HepG2 (cell line): ENCODE results near the gene THADA. TPM values are rescaled to one million over a fixed set of nuclear protein-coding genes. Genes with fewer than 3 reads are reported as not detected.

ENCODE experiments used
- AGO1 ChIP-seq: fragments of 200-400 bp; formaldehyde crosslinking; IDR thresholded peaks from 2 replicates; pipeline ENCODE4 v1.6.1; 2017; ENCODE audit warnings: mild to moderate bottlenecking, low read depth, low read length, moderate library complexity; ENCODE audit not compliant: poor library complexity, severe bottlenecking
- FOXA3 ChIP-seq: IDR thresholded peaks from 2 replicates; pipeline ENCODE4 v1.6.1; 2016; ENCODE audit warnings: missing genetic modification reagents, missing compliant biosample characterization
- HOXA3 ChIP-seq: sonication (generic); formaldehyde crosslinking; IDR thresholded peaks from 2 replicates; pipeline ENCODE4 v1.5.0; 2020; ENCODE audit warnings: missing genetic modification reagents
- MAF1 ChIP-seq: sonication (generic); formaldehyde crosslinking; IDR thresholded peaks from 2 replicates; pipeline ENCODE4 v1.5.0; 2020; ENCODE audit warnings: missing genetic modification reagents, borderline replicate concordance
- MAFG ChIP-seq: sonication (generic); formaldehyde crosslinking; IDR thresholded peaks from 2 replicates; pipeline ENCODE4 v1.5.1; 2020; ENCODE audit warnings: mild to moderate bottlenecking, missing genetic modification reagents
- MED8 ChIP-seq: sonication (generic); formaldehyde crosslinking; IDR thresholded peaks from 2 replicates; pipeline ENCODE4 v1.8.1; 2023; ENCODE audit warnings: mild to moderate bottlenecking, missing genetic modification reagents; ENCODE audit not compliant: insufficient replicate concordance
- SAP130 ChIP-seq: IDR thresholded peaks from 2 replicates; pipeline ENCODE4 v1.6.1; 2016; ENCODE audit warnings: low read depth
- ZMYM3 ChIP-seq: sonication (generic); formaldehyde crosslinking; IDR thresholded peaks from 2 replicates; pipeline ENCODE4 v1.5.1; 2020; ENCODE audit warnings: mild to moderate bottlenecking, missing genetic modification reagents
- ZNF180 ChIP-seq: sonication (generic); formaldehyde crosslinking; IDR thresholded peaks from 2 replicates; pipeline ENCODE4 v1.4.0; 2020; ENCODE audit warnings: low read depth, missing genetic modification reagents, borderline replicate concordance
- ZNF615 ChIP-seq: sonication (generic); formaldehyde crosslinking; IDR thresholded peaks from 2 replicates; pipeline ENCODE4 v1.5.0; 2020; ENCODE audit warnings: mild to moderate bottlenecking, missing genetic modification reagents, borderline replicate concordance
- ZNF747 ChIP-seq: sonication (generic); formaldehyde crosslinking; IDR thresholded peaks from 2 replicates; pipeline ENCODE4 v1.8.1; 2023; ENCODE audit warnings: missing genetic modification reagents, mild to moderate bottlenecking, borderline replicate concordance
- polyA plus RNA-seq, 8 experiments: library from polyadenylated mRNA; depleted of rRNA in 3 of 8; stranded (reverse) in 7 of 8; unstranded in 1 of 8; fragments of >200 nt; fragmentation: Illumina TruSeq in 4 of 8; extraction: Trizol in 4 of 8; gene quantifications; 2 replicates each; pipeline versions ENCODE4 v1.2.1 to v1.2.3, GENCODE V29; 2011 to 2016; ENCODE audit warnings: low read depth in 4 of 8, missing spikeins in 1 of 8, mixed read lengths in 1 of 8; ENCODE audit not compliant: insufficient read depth in 1 of 8
- total RNA-seq, 5 experiments: library from RNA; depleted of rRNA; stranded (reverse); fragments of >200 nt; fragmentation: Illumina TruSeq; extraction: Trizol; gene quantifications; 2 replicates each; pipeline ENCODE4 v1.2.3, GENCODE V29; 2016; ENCODE audit warnings: low read depth in 1 of 5
- TF ChIP-seq, protein P1 (sequence below): sonication (generic); formaldehyde crosslinking; IDR thresholded peaks from one replicate; pipeline ENCODE4 v1.5.1; 2020; ENCODE audit warnings: mild to moderate bottlenecking, missing genetic modification reagents; ENCODE audit errors: not compliant biosample characterization
- TF ChIP-seq, protein P2 (sequence below): sonication (generic); formaldehyde crosslinking; conservative IDR thresholded peaks from 2 replicates; pipeline ENCODE4 v1.4.0; 2020; ENCODE audit warnings: missing genetic modification reagents
- TF ChIP-seq, protein P3 (sequence below): sonication (generic); formaldehyde crosslinking; IDR thresholded peaks from 2 replicates; pipeline ENCODE4 v1.8.0; 2022; ENCODE audit warnings: mild to moderate bottlenecking, missing genetic modification reagents, moderate library complexity

Gene THADA
- total and polyA plus RNA-seq, 2 of the 13 experiments (the other 11 are each of a cell fraction or from before 2014, with no cell fraction given), result 12.7 to 21.7 TPM

DNA sequence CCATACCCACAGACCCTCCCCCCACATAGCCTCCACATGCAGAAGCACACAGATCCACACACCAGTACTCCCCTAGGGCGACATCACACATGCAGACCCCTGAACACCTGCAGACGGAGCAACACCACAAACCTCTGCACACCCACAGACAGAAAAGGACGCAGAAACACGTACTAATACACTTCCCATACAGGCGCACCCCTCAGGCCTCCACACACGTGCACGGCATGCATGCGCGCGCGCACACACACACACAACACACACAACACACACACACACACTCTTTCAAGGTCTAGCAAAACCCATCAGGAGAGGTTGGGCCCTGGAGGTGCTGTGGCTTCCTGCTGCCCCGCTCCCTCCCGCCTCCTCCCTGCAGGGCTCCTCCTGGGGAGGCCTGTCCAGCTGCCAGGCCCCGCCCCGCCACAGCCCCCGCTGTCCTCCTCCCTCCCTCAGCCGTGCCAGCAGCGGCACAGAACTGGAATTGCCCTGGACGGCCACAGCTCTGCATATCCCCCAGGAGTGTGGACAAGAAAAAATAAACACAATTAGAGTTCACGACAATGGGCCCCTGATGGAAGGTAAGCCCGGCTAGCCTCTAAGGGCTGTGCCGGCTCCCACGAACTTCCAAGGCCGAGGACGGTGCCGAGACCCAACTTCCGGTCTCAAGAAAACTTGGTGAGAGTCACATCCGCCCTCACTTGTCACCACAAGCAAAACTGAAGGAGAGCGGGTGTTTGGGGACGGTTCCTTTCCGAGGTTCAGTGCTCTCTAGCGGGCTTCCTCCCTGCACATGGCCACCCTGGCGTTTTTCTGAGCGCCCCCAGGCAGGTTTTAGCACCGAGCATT, 376.2 kb downstream of the THADA start (continued):
- TF ChIP-seq, protein P1, sequence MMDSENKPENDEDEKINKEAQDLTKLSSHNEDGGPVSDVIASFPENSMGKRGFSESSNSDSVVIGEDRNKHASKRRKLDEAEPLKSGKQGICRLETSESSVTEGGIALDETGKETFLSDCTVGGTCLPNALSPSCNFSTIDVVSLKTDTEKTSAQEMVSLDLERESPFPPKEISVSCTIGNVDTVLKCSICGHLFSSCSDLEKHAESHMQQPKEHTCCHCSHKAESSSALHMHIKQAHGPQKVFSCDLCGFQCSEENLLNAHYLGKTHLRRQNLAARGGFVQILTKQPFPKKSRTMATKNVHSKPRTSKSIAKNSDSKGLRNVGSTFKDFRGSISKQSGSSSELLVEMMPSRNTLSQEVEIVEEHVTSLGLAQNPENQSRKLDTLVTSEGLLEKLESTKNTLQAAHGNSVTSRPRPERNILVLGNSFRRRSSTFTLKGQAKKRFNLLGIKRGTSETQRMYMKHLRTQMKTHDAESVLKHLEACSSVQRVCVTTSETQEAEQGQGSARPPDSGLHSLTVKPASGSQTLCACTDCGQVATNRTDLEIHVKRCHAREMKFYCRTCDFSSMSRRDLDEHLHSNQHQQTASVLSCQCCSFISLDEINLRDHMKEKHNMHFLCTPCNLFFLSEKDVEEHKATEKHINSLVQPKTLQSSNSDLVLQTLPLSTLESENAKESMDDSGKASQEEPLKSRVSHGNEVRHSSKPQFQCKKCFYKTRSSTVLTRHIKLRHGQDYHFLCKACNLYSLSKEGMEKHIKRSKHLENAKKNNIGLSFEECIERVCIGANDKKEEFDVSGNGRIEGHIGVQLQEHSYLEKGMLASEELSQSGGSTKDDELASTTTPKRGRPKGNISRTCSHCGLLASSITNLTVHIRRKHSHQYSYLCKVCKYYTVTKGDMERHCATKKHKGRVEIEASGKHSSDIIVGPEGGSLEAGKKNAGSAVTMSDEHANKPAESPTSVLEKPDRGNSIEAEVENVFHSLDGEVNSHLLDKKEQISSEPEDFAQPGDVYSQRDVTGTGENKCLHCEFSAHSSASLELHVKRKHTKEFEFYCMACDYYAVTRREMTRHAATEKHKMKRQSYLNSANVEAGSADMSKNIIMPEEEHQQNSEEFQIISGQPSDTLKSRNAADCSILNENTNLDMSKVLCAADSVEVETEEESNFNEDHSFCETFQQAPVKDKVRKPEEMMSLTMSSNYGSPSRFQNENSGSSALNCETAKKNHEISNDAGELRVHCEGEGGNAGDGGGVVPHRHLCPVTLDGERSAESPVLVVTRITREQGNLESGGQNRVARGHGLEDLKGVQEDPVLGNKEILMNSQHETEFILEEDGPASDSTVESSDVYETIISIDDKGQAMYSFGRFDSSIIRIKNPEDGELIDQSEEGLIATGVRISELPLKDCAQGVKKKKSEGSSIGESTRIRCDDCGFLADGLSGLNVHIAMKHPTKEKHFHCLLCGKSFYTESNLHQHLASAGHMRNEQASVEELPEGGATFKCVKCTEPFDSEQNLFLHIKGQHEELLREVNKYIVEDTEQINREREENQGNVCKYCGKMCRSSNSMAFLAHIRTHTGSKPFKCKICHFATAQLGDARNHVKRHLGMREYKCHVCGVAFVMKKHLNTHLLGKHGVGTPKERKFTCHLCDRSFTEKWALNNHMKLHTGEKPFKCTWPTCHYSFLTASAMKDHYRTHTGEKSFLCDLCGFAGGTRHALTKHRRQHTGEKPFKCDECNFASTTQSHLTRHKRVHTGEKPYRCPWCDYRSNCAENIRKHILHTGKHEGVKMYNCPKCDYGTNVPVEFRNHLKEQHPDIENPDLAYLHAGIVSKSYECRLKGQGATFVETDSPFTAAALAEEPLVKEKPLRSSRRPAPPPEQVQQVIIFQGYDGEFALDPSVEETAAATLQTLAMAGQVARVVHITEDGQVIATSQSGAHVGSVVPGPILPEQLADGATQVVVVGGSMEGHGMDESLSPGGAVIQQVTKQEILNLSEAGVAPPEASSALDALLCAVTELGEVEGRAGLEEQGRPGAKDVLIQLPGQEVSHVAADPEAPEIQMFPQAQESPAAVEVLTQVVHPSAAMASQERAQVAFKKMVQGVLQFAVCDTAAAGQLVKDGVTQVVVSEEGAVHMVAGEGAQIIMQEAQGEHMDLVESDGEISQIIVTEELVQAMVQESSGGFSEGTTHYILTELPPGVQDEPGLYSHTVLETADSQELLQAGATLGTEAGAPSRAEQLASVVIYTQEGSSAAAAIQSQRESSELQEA (CRISPR knock-in tag), result peak; percentile 67
- TF ChIP-seq ZNF747 (CRISPR knock-in tag), result peak; percentile 89
- TF ChIP-seq AGO1, result peak; percentile 87
- no peak; the same call in 1 of the 2 replicates for TF ChIP-seq ZNF615 (CRISPR knock-in tag)
- no peak for TF ChIP-seq ZNF180 (CRISPR knock-in tag)
- TF ChIP-seq HOXA3 (CRISPR knock-in tag), result peak; percentile 77; the same call in 1 of the 2 replicates
- TF ChIP-seq, protein P2, sequence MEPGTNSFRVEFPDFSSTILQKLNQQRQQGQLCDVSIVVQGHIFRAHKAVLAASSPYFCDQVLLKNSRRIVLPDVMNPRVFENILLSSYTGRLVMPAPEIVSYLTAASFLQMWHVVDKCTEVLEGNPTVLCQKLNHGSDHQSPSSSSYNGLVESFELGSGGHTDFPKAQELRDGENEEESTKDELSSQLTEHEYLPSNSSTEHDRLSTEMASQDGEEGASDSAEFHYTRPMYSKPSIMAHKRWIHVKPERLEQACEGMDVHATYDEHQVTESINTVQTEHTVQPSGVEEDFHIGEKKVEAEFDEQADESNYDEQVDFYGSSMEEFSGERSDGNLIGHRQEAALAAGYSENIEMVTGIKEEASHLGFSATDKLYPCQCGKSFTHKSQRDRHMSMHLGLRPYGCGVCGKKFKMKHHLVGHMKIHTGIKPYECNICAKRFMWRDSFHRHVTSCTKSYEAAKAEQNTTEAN (CRISPR knock-in tag), result peak; percentile 69
- peak; percentile 62 for TF ChIP-seq MED8 (CRISPR knock-in tag)
- 0 out of 2 replicates have a peak, but pooled peaks have one; percentile 72 for TF ChIP-seq MAF1
- peak; percentile 88 for TF ChIP-seq SAP130 (CRISPR knock-in tag)
- no peak for TF ChIP-seq ZMYM3 (CRISPR knock-in tag)
- TF ChIP-seq, protein P3, sequence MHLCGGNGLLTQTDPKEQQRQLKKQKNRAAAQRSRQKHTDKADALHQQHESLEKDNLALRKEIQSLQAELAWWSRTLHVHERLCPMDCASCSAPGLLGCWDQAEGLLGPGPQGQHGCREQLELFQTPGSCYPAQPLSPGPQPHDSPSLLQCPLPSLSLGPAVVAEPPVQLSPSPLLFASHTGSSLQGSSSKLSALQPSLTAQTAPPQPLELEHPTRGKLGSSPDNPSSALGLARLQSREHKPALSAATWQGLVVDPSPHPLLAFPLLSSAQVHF (CRISPR knock-in tag), result peak; percentile 87
- no peak for TF ChIP-seq MAFG (CRISPR knock-in tag)
- no peak; the same call in none of the 2 replicates for TF ChIP-seq FOXA3 (CRISPR knock-in tag)
